AG08395 (cell line): Measurements from ENCODE around the gene RSRP1.
"Not testable (repeated sequence)": the region's sequence is repeated elsewhere in the genome, so short reads cannot be mapped to it uniquely, and the experiment has no call there.

Experiments
- DNase-seq: peaks from one replicate; pipeline ENCODE4 v3.0.0; 2012; ENCODE audit warnings: mixed read lengths, low spot score

Gene RSRP1

DNA sequence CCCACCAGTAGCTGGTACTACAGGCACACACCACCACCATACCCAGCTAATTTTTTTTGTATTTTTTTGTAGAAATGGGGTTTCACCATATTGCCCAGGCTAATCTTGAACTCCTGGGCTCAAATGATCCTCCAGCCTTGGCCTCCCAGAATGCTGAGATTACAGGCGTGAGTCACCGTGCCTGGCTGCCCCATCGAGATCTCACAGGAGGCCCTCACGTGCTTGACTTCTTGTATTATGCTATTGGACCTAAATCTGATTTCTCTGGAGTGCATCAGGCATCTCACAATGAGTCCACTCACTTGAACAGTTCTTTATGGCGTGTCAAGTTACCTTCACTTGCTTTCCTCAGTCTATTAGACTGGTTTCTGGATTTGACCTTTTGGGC, 9.3 kb upstream of the RSRP1 start:
- DNase-seq: no peak

DNA sequence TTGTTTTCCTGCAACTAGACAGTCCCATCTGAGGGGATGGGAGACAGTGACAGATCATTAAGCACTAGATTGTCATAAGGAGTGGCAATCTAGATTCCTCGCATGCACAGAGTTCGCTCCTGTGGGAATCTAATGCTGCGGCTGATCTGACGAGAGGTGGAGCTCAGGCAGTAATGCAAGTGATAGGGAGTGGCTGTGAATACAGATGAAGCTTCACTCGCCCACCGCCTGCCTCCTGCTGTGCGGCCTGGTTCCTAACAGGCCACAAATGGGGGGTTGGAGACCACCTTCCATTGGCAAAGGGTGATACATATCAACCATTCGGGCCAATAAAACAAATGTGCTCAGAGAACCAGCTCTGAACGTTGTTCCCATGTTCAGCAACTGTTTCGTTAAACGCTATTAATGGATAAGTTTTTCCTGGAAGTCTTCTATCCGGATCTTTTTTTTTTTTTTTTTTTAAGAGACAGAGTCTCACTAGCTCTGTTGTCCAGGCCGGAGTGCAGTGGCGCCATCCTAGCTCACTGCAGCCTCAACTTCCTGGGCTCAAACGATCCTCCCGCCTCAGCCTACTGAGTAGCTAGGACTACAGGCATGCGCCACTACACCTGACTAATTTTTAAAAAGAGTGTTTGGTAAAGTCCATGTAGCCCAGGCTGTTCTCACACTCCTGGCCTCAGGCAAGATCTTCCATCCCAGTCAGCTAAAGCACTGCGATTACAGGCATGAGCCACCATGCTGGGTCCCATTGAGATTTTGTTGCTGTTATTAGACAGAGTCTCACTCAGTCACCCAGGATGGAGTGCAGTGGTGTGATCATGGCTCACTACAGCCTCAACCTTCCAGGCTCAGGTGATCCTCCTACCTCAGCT, 8.7 kb upstream of the RSRP1 start:
- DNase-seq: no peak

DNA sequence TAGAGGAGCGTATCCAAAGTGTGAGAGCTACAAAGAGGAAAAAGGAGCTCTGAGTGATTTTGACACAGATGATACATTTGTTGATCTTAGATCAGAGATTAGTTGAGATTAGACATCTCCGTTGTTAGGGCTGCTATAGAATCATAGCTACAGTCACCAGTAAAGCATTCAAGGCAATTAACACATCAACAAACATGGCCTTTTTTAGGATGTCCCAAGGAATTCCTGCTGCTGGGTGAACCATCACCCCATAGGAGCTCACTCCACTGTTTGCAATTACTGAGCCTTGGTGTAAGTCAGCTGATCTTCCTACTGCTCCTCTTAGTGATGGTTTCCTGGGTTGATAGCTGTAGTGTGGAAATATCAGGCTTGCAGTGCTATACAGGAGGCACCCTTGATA, 6.7 kb upstream of the RSRP1 start:
- DNase-seq: peak; percentile 53

DNA sequence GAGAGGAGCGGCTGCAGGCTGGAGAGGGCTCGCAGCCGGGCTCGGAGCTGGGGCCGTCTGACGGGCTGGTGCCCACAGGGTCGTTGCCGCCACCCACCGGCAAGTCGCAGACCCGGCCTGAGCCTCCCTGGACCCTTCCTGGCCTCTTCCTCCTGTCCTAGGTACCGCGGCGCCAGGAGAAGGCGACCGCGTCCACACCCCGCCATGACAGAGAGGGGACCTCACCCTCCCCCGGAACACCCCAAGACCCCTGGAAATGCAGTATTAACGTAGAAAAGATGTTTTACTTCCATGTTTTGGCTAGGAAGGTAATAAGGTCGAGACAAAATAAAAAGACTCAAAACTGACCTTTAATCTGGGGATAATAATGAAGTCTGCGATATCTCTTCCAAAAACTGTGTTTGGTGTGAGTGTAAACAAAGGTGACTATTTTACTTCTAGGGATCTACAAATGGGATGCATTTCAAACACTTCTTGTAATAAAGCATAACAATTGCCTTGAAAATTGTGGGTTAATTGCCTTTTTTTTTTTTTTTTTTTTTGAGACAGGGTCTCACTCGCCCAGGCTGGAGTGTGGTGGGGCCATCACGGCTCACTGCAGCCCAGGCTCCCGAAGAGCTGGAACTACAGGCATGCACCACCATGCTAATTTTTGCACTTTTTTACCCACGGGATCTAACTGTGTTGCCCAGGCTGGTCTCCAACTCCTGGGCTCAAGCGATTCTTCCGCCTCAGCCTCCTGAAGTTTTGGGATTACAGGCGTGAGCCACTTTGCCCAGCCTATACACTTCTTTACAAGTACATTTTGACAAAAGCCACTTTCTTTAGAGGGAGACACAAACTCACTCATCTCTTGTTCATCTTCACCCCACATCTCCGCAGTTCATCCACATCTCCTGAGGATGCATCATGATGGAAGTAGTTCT, 838 bp upstream of the RSRP1 start:
- DNase-seq: no peak

DNA sequence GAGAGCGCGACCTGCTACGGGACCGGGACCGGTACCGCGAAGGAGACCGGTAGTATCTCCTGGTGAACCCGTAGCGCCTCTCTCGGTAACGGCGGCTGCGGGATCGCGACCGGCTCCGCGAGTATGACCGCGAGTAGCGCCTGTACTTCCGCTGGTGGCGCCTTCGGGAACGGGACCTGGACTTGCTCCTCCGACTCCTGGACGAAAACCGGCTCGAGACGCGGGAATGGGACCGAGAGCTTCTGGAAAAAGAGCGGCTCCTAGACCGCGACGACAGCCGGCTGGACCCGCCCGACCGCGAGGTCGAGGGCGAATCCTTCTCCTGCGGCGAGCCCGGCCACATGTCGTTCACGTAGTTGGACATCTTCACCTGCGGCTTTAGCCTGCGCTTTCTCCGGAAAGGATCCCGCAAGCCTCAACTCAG, 642 bp downstream of the RSRP1 start:
- no peak for DNase-seq

DNA sequence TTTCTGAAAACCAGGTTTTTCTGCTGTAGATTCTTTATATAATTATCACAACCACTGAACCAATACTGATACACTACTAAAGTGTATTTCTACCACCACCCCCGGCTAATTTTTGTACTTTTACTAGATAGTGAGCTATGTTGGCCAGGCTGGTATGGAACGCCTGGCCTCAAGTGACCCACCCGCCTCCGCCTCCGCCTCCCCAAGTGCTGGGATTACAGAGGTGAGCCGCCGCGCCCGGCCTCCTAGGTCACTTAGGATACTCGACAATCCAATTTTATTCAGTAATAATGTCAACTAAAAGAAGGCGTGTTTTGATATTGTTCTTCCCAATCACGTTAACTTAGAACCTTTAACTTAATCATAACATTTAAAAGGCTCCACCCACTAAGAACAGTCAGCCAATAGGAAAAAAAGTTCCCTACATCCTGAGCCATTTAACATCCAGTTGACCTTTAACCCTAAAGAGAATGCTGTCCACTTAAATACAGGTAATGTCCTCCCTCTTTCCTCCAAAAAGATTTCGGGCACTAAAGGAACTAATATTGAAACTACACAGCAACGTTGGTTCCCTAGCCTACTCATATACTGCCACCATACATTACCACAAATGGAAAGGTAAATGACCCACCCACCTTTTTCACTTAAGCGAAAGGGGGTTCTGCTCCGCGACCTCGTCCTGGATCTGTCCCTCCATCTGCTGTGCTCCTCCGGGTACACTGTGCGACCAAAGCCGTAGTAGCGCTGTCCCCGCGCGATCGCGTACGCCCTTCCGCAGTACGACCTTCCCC, 1.2 kb downstream of the RSRP1 start:
- no peak for DNase-seq

DNA sequence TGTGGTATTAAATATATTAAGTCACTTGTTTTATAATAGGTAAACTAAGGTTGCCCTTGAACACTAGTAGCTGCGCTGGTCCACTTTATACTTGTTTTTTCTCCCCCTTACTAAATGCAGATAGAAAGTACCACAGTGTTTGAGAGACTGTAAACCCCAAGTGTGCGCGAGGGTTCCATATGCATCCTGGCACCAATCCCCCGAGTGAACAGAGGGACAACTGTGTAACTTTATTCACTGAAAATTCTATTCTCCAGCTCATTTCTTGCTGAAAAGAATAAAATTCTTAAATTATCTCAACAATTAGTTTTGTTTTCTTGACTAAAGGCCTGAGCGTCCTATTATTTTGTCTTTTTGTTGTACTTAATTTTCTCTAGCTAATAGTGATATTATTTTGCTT, 1.9 kb downstream of the RSRP1 start:
- DNase-seq: no peak

DNA sequence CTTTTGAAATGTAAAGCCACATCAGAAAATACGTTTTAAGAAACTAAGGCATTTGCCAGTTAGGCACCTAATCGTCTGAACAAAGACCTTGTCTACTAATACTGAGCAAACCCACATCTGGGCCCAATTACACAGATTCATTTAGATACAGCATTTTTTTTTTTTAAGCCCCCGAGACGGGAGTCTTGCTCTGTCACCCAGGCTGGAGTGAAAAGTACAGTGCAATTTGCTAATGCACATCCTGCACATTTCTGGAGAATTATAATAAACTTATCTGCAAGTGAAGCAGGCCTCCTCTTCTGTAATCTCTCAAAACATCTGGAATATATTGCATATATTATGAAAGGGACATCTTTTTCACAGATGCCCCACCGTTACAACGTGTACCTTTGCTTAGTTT, 3.3 kb downstream of the RSRP1 start:
- DNase-seq: no peak

DNA sequence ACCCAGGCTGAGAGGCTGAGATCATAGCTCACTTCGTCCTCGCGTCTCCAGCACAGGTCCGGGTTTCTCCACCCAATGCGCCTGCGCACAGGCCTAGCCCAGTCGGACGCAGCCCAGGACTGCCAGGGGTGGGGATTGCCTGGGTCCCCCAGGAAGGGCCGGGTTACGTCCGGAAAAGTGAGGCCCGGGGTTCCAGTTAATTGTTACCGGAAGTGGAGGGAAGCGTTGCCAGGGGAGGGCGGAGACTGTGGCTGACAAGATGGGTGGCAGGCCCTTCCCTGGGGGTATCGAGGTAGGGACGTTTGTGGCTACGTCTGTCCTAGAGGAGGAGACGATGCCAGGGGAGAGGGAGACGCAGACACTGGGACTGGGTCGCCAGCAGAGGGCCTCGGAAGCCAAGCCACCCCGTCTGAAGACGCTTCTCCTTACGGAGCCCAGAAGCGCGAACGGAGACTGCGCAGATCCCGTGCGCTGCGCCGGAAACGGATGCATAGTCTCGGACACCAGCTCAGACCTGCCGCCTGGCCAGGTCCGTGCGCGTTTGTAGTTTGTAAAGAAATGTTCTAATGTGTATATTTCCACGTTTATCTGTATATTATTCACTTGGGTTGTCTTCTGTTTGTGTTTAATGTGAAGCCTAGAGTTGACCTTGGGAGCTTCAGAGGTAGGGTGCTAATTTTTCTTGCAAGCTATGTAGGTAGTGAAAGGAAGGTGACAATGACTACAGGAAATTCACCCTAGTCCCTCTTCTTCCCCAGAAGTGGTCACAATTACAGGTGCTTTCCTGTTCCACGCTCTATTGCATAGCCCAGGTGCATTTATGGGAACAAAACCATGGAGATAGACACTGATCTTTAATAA, 7.3 kb downstream of the RSRP1 start:
- peak; percentile 89 for DNase-seq

DNA sequence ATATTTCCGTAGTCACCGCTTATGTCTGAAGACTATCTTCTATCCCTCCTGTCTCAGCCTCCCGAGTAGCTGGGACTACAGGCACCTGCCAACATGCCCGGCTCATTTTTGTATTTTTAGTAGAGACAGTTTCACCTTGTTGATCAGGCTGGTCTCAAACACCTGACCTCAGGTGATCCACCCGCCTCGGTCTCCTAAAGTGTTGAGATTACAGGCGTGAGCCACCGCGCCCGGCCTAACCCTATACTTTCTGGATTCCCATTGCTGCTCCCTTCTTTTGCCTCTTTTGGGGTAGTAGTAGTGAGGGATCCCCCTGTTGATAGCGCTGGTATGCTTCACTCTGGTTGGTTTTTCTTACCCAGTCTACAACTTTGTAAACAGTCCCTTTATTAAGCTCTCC, 9.2 kb downstream of the RSRP1 start:
- DNase-seq: no peak

DNA sequence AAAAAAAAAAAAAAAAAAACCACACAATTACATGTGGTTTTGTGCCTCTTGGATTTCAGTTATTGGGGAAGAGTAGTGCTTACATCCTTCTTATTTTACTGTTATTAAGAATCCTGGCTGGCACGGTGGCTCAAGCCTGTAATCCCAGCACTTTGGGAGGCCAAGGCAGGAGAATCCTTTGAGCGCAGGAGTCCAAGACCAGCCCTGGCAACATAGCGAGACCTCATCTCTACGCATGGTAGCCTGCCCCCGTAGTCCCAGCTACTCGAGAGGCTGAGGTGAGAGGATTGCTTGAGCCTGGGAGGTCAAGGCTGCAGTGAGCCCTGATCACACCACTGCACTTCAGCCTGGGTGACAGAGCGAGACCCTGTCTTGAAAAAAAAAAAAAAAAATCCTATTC, 11.0 kb downstream of the RSRP1 start:
- DNase-seq: not testable (repeated sequence)

DNA sequence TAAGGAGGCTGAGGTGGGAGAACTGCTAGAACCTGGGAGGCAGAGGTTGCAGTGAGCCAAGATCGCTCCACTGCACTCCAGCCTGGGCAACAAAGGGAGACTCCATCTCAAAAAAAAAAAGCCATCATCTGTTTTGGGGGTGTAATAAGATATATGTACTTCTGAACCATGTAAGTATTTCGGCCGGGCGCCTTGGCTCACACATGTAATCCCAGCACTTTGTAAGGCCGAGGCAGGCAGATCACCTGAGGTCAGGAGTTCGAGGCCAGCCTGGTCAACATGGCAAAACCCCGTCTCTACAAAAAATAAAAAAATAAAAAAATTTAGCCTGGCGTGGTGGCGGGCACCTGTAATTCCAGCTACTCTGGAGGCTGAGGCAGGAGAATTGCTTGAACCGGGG, 11.8 kb downstream of the RSRP1 start:
- DNase-seq: not testable (repeated sequence)

DNA sequence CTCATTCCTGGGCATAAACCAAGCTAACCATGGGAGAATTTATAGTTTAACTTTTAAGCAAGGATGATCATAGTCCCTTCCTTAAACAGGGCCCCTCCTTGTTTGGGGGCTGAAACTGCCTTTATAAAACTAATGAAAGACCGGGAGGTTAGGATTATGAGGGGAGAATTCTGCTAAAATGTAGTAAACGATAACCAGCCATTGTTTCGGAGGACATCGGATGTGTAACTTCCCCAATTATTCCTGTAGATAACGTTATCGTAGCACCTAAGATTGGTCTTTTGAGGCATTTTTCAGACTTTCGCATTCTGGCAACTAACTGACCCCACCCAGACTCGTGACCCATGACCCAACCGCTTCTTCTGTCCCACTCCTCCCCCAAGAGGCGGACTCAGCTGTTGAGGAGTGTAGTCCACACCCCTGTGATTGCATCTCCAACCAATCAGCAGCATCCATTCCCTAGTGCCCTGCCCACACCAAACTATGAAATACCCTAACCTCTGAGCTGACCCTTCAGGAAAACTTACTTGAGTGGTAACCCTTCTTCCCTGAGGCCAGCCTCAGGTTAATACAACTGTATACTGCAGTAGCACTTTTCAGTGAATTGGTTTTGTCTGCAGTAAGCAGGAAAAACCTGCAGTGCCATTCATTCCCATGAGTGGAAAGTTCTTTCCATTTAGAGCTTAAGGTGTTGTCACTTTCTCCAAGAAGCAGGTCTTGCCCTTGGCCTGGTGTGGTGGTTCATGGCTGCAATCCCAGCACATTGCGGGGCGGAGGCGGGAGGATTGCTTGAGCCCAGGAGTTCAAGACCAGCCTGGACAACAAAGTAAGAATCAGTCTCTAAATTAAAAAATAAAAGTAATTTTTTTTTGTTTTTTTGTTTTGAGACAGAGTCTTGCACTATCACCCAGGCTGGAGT, 14.1 kb downstream of the RSRP1 start:
- DNase-seq: peak; percentile 87

DNA sequence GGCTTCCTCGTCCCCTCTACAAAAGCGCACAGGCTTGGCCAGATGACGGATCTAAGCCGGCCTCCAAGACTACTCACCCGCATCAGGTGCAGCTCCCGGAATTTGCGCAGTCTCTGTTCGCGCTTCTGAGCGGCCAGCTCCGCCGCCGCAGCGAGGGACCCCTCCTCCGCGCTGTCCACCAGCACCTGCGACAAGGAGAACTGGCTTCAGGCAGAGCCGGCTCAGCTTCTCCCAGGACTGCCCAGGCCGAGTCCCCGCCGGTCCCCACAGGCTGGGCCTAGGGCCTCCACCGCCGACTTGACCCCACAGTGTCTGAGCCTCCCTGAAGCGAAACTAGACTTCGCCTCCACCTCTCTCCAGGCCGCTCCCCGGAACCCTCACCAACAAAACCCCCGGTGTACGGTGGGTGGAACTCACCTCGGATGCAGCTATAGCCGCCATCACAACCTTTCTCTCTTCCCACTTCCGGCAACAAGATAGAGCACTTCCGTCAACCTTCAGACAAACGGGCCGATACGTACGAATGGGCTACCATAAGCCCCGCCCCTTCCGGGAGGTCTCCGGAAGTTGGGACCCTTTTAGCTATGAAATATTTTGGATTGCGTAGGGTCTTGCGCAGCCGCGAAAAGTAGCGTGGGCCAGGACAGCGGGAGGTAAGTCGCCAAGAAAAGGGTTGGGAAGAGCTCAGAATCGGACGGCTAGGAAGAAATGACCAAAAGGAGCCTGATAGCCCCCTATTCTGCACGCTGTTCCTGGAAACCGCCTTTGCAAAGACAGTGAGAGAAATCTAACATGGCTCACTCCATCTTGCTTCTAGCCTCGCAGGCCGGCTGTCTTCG, 15.0 kb downstream of the RSRP1 start, which contains the start of gene SYF2:
Gene SYF2 (minus strand): TSS at position 476 of the 839 bp plus-strand sequence. CDS start 35 bp downstream, at position 441.
- peak; percentile 96 for DNase-seq

DNA sequence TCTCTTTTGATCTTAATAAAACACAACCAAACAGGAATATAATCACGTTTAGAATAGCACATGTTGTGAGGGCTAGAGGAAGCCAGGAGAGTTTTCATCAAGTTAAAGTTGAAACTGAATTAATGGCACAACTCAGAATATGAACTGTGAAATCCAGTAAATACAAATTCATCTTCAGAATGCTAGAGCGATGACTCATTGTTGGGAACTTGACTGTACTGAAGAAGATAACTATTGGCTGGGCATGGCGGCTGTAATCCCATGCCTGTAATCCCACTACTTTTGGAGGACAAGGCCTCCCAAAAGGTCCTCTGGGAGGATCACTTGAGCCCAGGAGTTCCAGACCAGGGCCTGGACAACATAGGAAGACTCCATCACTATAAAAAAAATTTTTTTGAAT, 23.8 kb downstream of the RSRP1 start:
- no peak for DNase-seq

DNA sequence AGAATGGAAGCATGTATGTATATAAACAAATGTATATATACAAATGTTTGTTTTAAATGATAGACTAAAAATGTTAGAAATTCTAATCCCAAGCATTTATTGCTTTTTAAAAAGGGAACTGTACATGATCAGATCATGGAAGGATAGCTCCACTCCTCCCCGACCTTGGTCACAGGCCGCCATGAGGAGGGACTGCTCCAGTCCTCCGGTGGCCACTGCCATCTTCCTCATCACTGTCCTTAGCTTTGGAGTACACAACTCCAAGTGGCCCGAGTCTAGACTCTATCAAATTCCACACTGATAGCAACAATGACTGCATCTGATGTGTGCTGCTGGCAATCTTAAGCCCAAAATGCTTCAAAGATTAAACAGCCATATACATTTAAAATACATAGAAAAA, 24.6 kb downstream of the RSRP1 start:
- no peak for DNase-seq

DNA sequence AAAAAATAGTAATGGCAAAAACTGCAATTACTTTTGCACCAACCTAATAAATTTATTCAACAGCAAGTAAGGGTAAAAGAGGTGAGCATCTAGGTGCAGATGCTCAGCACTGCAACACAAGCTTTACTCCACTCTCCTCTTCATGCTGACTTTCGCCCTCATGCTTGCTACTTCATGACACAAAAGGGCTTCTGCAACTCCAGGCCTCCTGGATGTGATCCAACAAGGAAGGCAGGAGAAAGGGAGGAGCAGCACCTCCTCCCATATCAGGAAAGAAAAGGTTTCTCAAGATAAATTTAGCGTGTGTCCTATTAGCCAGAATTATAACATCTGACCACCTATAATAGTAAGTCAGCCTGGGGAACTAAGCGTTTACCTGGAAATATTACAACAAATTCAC, 26.6 kb downstream of the RSRP1 start:
- no peak for DNase-seq

DNA sequence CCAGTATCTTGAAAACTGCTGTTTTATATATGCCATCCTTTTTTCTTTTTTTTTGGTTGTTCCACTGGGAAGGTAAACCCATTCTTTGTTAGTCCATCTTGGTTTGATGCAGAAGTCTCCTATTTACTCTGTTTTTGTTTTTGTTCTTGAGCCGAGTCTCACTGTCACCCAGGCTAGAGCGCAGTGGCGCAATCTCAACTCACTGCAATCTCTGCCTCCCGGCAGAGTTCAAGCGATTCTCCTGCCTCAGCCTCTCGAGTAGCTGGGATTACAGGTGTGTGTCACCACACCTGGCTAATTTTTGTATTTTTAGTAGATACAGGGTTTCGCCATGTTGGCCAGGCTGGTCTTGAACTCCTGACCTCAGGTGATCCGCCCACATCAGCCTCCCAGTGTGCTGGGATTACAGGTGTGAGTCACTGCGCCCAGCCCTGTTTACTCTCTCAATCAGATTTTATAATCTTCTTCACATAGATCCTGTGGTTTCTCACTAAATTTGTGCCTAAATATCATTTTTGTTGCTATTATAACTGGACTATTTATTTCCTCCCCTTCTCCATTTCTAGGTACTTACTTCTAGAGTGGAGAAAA, 27.5 kb downstream of the RSRP1 start:
- DNase-seq: no peak
